ENCODE results near the gene HOXD4. TPM values are rescaled to one million over a fixed set of nuclear protein-coding genes. Genes with fewer than 3 reads are reported as not detected.

Gene HOXD4
- total and polyA plus RNA-seq, 2 of the 4 experiments (the other 2 are of a cell fraction) = not detected

DNA sequence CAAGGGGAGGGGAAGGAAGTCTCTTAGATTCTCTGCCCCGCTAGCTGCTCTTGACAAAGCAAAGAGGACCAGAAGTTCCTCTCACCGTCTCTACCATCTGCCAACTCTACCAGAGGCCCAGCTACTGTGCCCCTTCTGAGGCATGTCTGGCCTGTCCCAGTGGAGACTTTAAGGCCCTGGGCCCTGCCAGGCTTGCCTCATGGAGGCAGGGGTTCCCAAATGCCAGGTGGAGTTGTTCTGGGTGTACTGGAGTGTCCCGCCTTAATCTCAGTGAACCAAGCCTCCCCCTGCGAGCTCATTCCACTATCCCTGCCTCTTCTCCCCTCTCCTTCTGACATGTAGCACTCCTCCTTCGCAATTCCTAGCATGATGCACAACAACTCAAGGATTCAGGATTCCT lies 49.5 kb upstream of the HOXD4 start:
- no TSS peak for BruUV-seq (replicated peaks)
- H3K4me2 ChIP-seq (ENCODE audit: low read depth, low read length) = no peak overlapping the region
- H3K23ac ChIP-seq (ENCODE audit: low read depth, low read length) = no peak overlapping the region
- H3K27me3 ChIP-seq (ENCODE audit: control insufficient read depth, insufficient read depth, low read length) = peaks cover 97% of the 10 kb centered on the region
- intact Hi-C loops (cut with micrococcal nuclease) (no loop called here), dilution Hi-C loops (cut with HindIII; ENCODE audit: low sequenced_read_pairs, unreplicated experiment) (no loop called here), in situ Hi-C loops (cut with MboI; ENCODE audit: low sequenced_read_pairs) (no loop called here)
- DNase-seq = no peak
- no peak overlapping the region for H4K91ac ChIP-seq (ENCODE audit: insufficient read depth, low read depth, low read length)
- no peak overlapping the region for H4K5ac ChIP-seq (ENCODE audit: low read depth, low read length)
- no peak overlapping the region for H3K4me3 ChIP-seq (ENCODE audit: insufficient read depth, low read depth, low read length)
- H3K27ac ChIP-seq (ENCODE audit: insufficient read depth, low read length) = no peak overlapping the region
- H2BK120ac ChIP-seq (ENCODE audit: low read depth, low read length) = no peak overlapping the region
- no peak overlapping the region for H4K8ac ChIP-seq (ENCODE audit: low read depth in 2 of 2, low read length in 2 of 2)
- H2BK20ac ChIP-seq (ENCODE audit: low read depth, low read length) = no peak overlapping the region
- no peak overlapping the region for H2BK15ac ChIP-seq (ENCODE audit: low read depth, low read length)
- WGBS, 2 experiments (ENCODE audit: extremely low coverage in 2 of 2, insufficient read length in 1 of 2) = no CpG with 5 or more reads among the region's 5 CpGs
- H2AFZ ChIP-seq (replicated peaks; ENCODE audit: low read length, poor library complexity) = no peak overlapping the region
- H3K9me3 ChIP-seq (ENCODE audit: control insufficient read depth, insufficient read depth, low read length) = peaks cover 2% of the 10 kb centered on the region; the same call in 1 of the 2 replicates
- ChIA-PET POLR2A (ENCODE audit: unreplicated experiment) (no interaction called here), CTCF (no interaction called here)
- no peak overlapping the region for H3K56ac ChIP-seq (ENCODE audit: extremely low read depth, insufficient read depth, low read length)
- peaks cover under 1% of the 10 kb centered on the region; the same call in 1 of the 2 replicates for H3K4me1 ChIP-seq (ENCODE audit: control insufficient read depth, insufficient read depth, low read length)
- H4K20me1 ChIP-seq (ENCODE audit: insufficient read depth, low read length) = no peaks in the 10 kb centered on the region
- H3K4ac ChIP-seq (ENCODE audit: low read depth, low read length) = no peak overlapping the region
- no peak overlapping the region for H3K18ac ChIP-seq (ENCODE audit: low read depth, low read length)
- no peak overlapping the region for H3K9ac ChIP-seq (ENCODE audit: low read depth, low read length)
- no peak for ATAC-seq (ENCODE audit: low read depth)
- no peak overlapping the region for H2AK5ac ChIP-seq (ENCODE audit: low read depth, low read length)
- no peaks in the 10 kb centered on the region for H3K9me1 ChIP-seq (ENCODE audit: insufficient read depth, low read length)
- no peaks in the 10 kb centered on the region for H3K36me3 ChIP-seq (ENCODE audit: control insufficient read depth, insufficient read depth, low read length)
- no peak overlapping the region for H3K14ac ChIP-seq (replicated peaks; ENCODE audit: low read depth, low read length)
- H3K79me1 ChIP-seq (ENCODE audit: low read depth in 1 of 2, low read length in 2 of 2) = no peaks in the 10 kb centered on the region
- no peak overlapping the region for H2BK5ac ChIP-seq (ENCODE audit: low read depth, low read length, poor library complexity, severe bottlenecking)
- TF ChIP-seq CHD1 (IDR thresholded peaks at IDR 0.05; ENCODE audit: low read depth, low read length) = no peak
- no peak for TF ChIP-seq SMC3 (IDR thresholded peaks at IDR 0.05; ENCODE audit: low read depth, low read length)
- no peak for TF ChIP-seq USF2 (IDR thresholded peaks at IDR 0.05; ENCODE audit: low read depth, low read length)
- TF ChIP-seq RAD21 (IDR thresholded peaks at IDR 0.05; ENCODE audit: low read length) = no peak
- TF ChIP-seq, protein P1, sequence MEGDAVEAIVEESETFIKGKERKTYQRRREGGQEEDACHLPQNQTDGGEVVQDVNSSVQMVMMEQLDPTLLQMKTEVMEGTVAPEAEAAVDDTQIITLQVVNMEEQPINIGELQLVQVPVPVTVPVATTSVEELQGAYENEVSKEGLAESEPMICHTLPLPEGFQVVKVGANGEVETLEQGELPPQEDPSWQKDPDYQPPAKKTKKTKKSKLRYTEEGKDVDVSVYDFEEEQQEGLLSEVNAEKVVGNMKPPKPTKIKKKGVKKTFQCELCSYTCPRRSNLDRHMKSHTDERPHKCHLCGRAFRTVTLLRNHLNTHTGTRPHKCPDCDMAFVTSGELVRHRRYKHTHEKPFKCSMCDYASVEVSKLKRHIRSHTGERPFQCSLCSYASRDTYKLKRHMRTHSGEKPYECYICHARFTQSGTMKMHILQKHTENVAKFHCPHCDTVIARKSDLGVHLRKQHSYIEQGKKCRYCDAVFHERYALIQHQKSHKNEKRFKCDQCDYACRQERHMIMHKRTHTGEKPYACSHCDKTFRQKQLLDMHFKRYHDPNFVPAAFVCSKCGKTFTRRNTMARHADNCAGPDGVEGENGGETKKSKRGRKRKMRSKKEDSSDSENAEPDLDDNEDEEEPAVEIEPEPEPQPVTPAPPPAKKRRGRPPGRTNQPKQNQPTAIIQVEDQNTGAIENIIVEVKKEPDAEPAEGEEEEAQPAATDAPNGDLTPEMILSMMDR (conservative IDR thresholded peaks at IDR 0.05; ENCODE audit: low read depth, low read length) = no peak
- no peak for TF ChIP-seq ELK1 (IDR thresholded peaks at IDR 0.05; ENCODE audit: borderline replicate concordance, low read depth, low read length)
- TF ChIP-seq FOS (IDR thresholded peaks at IDR 0.05; ENCODE audit: low read depth, low read length) = no peak
- no peak for TF ChIP-seq RFX5 (IDR thresholded peaks at IDR 0.05; ENCODE audit: low read depth, low read length)
- no peak for TF ChIP-seq BHLHE40 (IDR thresholded peaks at IDR 0.05; ENCODE audit: low read depth, low read length)
- no peak for TF ChIP-seq MAZ (IDR thresholded peaks at IDR 0.05; ENCODE audit: borderline replicate concordance, low read depth, low read length)
- no peak for TF ChIP-seq RCOR1 (IDR thresholded peaks at IDR 0.05; ENCODE audit: insufficient replicate concordance, low read length)
- TF ChIP-seq POLR2A (IDR thresholded peaks at IDR 0.05; ENCODE audit: low read depth, low read length) = no peak
- no peak for TF ChIP-seq MXI1 (IDR thresholded peaks at IDR 0.05; ENCODE audit: borderline replicate concordance, low read depth, low read length)
- TF ChIP-seq CEBPB (IDR thresholded peaks at IDR 0.05; ENCODE audit: low read depth, low read length) = no peak
- no peak for TF ChIP-seq MAFK (IDR thresholded peaks at IDR 0.05; ENCODE audit: low read depth, low read length)
- no peak for TF ChIP-seq NFE2L2 (IDR thresholded peaks at IDR 0.05; ENCODE audit: low read depth, low read length)
- no peak overlapping the region for H2AK9ac ChIP-seq (replicated peaks; ENCODE audit: low read depth, low read length, poor library complexity)
